ENCODE results near the gene BTG3.

The BTG3 gene

GRCh38 chr21:17554120-17554519 lies 58.6 kb downstream of the BTG3 start:
- H3K36me3 ChIP-seq (ENCODE audit: insufficient read depth, low read length), result no peaks in the 10 kb centered on the region
- H3K9me3 ChIP-seq (ENCODE audit: low read length), result no peaks in the 10 kb centered on the region
- no peak overlapping the region for H3K27ac ChIP-seq (ENCODE audit: low read depth, low read length)
- no peaks in the 10 kb centered on the region for H3K27me3 ChIP-seq (ENCODE audit: control insufficient read depth in 1 of 2, insufficient read depth in 2 of 2, low read length in 2 of 2)
- no peaks in the 10 kb centered on the region for H3K4me1 ChIP-seq (ENCODE audit: insufficient read depth, low read length)
- no peak overlapping the region for H3K9ac ChIP-seq (ENCODE audit: low read length)
- no peak overlapping the region for H3K4me3 ChIP-seq (ENCODE audit: low read depth in 1 of 2, low read length in 2 of 2)

GRCh38 chr21:17552410-17552809 lies 60.3 kb downstream of the BTG3 start:
- Histone ChIP-seq H3K9me3 (ENCODE audit: low read length) (no peaks in the 10 kb centered on the region), H3K27me3 (ENCODE audit: control insufficient read depth in 1 of 2, insufficient read depth in 2 of 2, low read length in 2 of 2) (no peaks in the 10 kb centered on the region), H3K27ac (ENCODE audit: low read depth, low read length) (no peak overlapping the region), H3K4me1 (ENCODE audit: insufficient read depth, low read length) (no peaks in the 10 kb centered on the region), H3K9ac (ENCODE audit: low read length) (no peak overlapping the region), H3K36me3 (ENCODE audit: insufficient read depth, low read length) (no peaks in the 10 kb centered on the region), H3K4me3 (ENCODE audit: low read depth in 1 of 2, low read length in 2 of 2) (no peak overlapping the region)

- no peaks in the 10 kb centered on the region for H3K36me3 ChIP-seq (ENCODE audit: insufficient read depth, low read length)
- H3K4me1 ChIP-seq (ENCODE audit: insufficient read depth, low read length), result no peaks in the 10 kb centered on the region
- H3K9me3 ChIP-seq (ENCODE audit: low read length), result no peaks in the 10 kb centered on the region
- H3K27me3 ChIP-seq (ENCODE audit: control insufficient read depth in 1 of 2, insufficient read depth in 2 of 2, low read length in 2 of 2), result no peaks in the 10 kb centered on the region
- no peak overlapping the region for H3K27ac ChIP-seq (ENCODE audit: low read depth, low read length)
- no peak overlapping the region for H3K4me3 ChIP-seq (ENCODE audit: low read depth in 1 of 2, low read length in 2 of 2)
- no peak overlapping the region for H3K9ac ChIP-seq (ENCODE audit: low read length)
These were observed 61.9 kb downstream of the BTG3 start for GRCh38 chr21:17550671-17551308.

GRCh38 chr21:17548262-17548661 lies 64.4 kb downstream of the BTG3 start:
- Histone ChIP-seq H3K4me3 (ENCODE audit: low read depth in 1 of 2, low read length in 2 of 2) (no peak overlapping the region), H3K9me3 (ENCODE audit: low read length) (no peaks in the 10 kb centered on the region), H3K9ac (ENCODE audit: low read length) (no peak overlapping the region), H3K36me3 (ENCODE audit: insufficient read depth, low read length) (no peaks in the 10 kb centered on the region), H3K27ac (ENCODE audit: low read depth, low read length) (no peak overlapping the region), H3K27me3 (ENCODE audit: control insufficient read depth in 1 of 2, insufficient read depth in 2 of 2, low read length in 2 of 2) (no peaks in the 10 kb centered on the region), H3K4me1 (ENCODE audit: insufficient read depth, low read length) (no peaks in the 10 kb centered on the region)

- Histone ChIP-seq H3K27ac (ENCODE audit: low read depth, low read length) (no peak overlapping the region), H3K4me1 (ENCODE audit: insufficient read depth, low read length) (peaks cover 7% of the 10 kb centered on the region), H3K27me3 (ENCODE audit: control insufficient read depth in 1 of 2, insufficient read depth in 2 of 2, low read length in 2 of 2) (no peaks in the 10 kb centered on the region), H3K4me3 (ENCODE audit: low read depth in 1 of 2, low read length in 2 of 2) (no peak overlapping the region), H3K9me3 (ENCODE audit: low read length) (no peaks in the 10 kb centered on the region), H3K36me3 (ENCODE audit: insufficient read depth, low read length) (no peaks in the 10 kb centered on the region), H3K9ac (ENCODE audit: low read length) (no peak overlapping the region)
These were observed 67.7 kb downstream of the BTG3 start for GRCh38 chr21:17545007-17545406.
